GM18870 (cell line): Measurements from ENCODE around the gene FANCE.
"Not testable (repeated sequence)": the region's sequence is repeated elsewhere in the genome, so short reads cannot be mapped to it uniquely, and the experiment has no call there.

Experiments used
- ATAC-seq: cut with Tn5 transposase; IDR thresholded peaks from one replicate; pipeline ENCODE4 v1.9.1; 2021; ENCODE audit warnings: moderate library complexity; ENCODE audit not compliant: unreplicated experiment

Gene FANCE

DNA sequence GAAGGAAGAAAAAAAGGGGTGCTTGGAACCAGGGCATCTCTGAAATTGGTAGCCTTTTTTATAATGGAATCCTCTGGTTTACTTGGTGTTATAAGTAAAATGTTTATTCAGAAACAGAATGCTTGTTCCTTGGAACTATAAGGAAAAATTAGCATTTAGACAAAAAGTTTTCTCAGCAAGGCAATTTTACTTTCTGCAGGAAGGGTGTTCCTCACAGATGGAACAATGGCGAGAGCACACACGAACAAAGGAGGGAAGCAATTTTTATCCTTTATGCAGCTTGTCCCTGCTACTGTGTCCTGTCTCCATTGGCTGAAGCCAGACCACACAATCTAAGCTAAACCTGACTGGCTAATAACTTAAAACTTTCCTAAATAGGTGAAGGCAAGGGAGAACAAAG lies 22.7 kb upstream of the FANCE start:
- ATAC-seq, result no peak

DNA sequence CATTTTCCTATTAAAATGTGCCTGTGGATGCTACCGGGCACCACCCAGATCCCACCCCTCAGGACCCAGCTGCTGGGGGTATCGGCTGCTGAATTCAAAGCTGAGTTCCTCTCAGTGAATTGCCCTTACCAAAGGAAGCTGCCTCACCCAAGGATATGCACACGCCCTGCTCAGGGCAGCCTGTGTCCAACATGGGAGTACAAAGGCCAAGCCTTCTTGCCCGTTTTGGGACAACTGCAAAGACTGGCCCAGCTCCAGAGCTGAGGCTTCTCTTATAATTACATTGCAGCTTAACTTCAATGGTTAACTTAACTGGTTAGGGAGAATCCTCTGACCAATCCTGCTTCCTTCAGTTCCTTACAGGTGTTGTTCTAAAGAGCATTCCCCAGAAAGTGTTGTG lies 19.8 kb upstream of the FANCE start:
- no peak for ATAC-seq

DNA sequence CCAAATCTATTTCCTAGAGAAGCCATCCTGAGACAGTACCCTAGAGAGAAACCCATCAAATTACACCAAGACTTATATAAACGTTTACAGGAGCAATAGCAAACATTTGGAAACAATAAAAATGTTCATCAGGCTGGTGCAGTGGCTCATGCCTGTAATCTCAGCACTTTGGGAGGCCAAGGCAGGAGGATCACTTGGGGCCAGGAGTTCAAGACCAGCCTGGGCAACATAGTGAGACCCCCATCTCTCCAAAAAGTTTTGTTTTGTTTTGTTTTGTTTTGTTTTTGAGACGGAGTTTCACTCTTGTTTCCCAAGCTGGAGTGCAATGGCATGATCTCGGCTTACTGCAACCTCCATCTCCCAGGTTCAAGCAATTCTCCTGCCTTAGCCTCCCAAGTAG lies 19.4 kb upstream of the FANCE start:
- ATAC-seq, result not testable (repeated sequence)

DNA sequence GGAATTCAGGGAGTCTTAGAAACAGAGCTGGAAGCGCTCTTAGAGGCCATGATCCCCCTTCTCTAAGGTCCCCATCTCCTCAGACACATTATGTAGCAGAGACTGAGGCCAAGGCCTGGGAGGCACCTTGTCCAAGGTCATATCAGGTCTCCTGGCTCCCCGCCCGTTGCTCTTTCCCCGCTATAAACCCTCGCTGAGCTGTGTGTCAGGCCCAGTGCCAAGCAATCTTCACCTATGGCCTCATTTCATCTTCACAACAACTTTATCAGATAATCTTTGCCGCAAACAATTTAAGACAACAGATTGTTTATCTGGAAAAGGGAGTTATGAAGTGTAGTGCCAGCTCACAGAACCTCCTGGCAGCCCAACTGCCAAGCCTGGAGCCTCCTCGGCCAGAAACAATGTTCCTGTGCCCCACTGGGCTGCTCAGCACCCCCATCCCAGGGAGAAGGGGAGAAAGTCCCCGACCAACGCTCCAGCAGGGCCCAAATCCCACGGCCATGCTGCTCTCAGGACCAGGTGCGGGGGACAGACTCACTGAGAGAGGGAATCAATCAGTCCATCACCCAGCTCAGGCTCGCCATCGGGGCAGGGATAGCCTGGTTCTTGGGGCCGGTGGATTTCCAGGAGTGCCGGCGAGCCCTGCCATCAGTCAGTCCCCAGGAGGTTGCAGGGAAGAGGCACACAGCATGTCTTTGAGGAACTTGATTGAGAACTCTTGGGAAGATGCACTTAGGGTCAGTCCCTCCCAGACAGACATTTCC lies 16.9 kb upstream of the FANCE start:
- no peak for ATAC-seq

DNA sequence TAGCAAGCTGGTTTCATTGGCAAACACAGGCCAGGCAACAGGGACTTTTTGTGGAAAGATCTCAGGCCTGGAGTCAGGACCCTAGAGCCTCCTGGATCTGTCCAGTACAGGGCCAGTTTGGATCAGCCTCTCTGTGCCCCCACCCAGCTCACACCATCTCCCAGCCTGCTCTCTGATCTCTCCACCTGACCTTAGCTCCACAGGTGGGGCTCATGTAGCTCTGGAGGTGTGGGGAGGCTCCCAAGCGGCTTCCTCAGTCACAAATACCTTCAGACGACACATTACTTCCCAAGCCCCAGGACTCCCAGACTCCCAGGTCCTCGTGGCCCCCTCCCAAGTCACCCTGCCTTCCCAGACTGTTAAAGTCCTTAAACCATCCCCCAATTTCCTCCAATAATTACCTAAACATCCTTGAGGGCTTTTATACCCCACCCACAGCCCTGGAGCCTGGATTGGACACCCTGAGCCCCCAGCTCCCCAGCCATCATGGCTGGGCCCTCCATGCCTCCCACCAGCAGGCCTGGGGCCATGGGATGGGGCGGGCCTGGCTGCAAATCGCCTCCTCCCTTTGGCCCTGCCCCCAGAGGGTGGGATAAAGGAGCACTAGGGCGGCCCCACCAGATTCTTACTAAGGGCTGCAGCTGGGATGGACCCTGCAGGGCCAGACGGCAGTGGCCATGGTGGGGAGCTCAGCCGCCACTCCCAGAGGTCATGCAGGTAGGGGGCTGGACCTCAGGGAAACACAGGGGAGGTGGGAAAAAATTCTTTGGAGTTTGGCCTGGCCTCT lies 15.9 kb upstream of the FANCE start:
- no peak for ATAC-seq

DNA sequence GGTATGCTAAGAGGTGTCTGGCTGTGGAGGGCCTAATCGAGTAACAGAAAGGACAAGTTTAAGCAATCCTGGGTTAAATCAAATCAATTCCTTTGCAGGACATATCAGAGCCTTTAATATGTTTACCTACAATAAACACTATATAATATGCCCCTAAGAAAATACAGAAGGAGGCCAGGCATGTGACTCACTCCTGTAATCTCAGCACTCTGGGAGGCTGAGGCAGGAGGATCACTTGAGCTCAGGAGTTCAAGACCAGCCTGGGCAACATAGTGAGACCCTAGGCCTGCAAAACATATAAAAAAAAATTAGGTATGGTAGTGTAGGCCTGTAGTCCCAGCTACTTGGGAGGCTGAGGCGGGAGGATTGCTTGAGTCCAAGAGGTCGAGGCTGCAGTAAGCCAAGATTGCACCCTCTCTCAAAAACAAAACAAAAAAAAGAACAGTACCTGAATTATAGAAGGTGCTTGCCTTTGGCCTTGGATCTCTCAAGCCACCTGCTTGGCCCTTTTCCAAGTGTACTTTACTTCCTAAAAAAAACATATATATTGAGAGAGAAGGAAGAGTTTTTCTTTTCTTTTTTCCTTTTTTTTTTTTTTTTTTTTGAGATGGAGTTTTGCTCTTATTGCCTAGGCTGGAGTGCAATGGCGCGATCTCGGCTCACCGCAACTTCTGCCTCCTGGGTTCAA lies 13.6 kb upstream of the FANCE start:
- not testable (repeated sequence) for ATAC-seq

DNA sequence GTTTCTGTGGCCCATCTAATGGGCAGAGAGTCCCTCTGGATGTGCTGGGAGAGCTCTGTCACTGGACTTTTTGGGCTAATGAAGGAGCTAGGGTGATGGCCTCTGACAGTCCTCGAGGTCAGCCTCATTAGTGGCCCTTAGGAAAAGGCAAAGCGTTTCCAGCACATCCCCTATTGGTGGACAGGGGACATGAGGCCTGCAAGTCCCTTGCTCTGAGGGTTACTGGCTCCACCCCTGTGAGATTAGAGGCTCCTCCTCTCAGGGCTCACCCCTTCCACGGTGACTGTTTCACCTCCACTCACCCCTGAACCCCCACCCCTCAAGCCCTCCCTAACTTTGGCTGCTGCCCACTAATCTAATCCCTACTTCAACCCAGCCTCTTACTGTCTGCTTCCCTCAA lies 12.8 kb upstream of the FANCE start:
- no peak for ATAC-seq

DNA sequence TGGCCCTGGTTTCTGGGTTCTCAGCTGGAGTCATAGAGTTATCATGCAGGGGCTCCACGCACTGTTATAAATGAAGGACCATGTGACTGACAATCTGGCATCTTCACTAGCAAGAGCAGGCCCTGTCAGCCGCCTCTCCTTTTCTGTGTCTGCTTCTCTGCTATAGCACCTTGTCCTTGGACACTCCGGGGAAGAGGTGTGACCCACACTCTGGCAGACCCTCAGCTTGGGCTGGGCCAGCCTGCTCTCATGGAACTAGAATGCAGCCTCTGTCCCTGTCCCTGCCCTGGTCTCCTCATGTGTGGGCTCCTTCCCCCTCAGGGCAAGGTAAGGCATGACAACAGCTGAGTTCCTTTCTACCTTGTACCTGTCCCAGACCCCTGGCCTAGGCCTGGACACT lies 10.9 kb upstream of the FANCE start:
- ATAC-seq, result no peak

DNA sequence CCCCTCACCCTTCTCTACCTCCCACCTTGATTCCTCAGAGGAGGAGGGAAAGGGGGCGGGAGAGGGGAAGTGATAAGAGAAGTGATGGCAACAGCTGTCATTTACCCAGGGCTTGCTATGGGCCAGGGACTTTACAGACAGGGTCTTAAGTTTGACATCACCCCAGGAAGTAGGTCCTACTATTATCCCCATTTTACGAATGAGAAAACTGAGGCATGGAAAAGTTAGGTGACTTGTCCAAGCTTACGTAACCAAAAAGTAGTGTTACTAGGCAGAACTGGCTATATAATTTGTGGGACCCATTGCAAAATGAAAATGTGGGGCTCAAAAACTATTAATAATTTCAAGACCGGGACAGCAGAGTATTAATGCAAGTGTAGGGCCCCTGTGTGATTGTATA lies 10.5 kb upstream of the FANCE start:
- no peak for ATAC-seq

DNA sequence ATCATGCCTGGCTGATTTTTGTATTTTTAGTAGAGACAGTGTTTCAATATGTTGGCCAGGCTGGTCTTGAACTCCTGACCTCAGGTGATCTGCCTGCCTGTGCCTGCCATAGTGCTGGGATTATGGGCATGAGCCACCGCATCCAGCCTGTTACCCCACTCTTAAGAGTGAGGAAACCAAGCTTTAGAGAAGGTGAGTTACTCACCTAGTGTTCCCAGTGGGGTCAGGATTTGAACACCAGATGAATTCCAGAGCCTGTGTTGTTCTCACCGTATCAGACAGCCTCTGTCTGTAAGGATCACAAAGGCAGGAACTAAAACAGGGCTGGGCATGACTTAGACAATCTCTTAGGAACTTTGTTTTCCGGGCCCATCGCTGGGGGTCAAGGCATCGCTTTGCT lies 9.4 kb upstream of the FANCE start:
- ATAC-seq, result no peak

DNA sequence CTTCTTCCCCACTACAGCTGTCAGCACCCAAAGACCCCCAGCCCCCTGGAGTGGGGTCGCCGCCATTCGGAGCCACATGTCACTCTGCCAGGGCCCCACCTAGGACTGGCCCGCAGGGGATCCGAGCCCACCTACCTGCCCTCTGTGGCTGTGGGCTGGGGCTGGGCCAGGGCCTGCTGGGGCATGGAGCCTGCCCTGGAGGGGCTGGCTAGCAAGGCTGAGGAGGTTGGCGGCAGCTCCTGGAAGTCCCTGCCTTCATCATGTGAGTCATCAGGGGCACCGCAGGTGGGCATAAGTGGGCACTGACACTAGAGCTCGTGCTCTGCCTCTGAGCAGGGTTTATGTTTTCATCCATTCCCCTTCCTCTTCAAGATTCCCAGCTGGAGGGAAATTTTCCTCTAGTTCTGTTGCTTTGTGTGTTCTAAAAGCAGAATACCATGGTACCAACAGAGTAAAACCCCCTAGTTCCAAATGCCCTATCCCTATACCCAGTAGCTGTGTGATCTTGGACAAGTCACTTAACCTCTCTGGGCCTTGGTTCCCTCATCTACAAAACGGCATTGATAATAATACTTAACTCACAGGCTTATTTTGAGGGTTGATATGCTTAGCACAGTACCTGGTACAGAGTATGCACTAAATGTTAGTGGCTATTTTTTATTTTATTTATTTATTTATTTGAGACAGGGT lies 8.7 kb upstream of the FANCE start:
- no peak for ATAC-seq

DNA sequence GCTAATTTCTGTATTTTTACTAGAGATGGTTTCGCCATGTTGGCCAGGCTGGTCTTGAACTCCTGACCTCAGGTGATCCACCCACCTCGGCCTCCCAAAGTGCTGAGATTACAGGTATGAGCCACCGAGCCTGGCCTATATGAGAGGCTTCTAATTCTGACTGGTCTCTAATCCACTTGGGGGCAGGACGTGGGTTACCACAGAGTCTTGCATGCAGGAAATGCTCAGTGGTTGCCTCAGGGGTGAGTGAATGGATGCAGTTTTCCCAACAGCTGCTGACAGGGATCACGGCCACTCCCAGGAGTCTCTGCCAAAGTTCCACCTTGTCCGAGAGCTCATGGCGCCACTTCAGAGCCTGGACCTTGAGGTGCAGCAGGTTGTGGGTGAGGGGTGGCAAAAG lies 6.4 kb upstream of the FANCE start:
- no peak for ATAC-seq

DNA sequence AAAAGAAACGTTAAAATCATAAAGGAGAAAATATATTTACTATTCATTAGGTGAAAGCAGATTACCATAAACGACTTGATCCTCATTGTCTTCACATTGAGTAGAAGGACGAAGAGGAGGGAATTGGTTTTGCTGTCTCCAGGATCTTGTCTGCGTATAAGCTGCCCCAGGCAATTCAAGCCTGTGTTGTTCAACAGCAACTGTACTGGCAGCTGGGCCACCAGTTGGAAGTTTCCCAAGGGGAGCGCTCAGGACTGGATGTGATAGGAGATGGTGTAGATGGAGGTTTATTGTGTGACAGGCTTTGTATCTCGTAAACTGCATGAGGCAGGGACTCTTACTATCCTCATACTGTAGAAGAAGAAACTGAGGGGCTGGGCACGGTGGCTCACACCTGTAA lies 3.9 kb upstream of the FANCE start:
- ATAC-seq, result no peak

DNA sequence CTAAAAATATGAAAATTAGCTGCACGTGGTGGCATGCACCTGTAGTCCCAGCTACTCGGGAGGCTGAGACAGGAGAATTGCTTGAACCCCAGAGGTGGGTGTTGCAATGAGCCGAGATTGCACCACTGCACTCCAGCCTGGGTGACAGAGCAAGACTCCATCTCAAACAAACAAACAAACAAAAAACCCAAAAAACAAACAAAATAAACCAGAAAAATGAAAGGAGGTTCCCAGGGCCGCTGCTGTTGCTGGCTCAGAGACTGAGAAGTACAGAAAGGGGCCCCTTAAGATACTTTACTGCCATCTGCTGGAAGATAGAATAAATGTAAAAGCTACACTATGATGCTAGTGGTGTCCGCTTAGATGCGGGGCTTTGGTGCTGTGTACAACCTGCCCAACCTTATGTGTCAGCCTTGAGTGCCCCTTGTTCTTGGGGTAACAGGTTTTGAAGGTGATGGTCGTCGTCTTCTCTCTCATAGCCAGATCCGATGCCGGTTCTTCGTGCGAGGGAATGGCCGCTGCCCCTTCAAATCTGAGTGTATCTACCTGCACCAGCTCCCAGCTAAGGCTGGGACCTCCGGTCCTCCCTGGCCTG lies 2.8 kb upstream of the FANCE start:
- no peak for ATAC-seq

DNA sequence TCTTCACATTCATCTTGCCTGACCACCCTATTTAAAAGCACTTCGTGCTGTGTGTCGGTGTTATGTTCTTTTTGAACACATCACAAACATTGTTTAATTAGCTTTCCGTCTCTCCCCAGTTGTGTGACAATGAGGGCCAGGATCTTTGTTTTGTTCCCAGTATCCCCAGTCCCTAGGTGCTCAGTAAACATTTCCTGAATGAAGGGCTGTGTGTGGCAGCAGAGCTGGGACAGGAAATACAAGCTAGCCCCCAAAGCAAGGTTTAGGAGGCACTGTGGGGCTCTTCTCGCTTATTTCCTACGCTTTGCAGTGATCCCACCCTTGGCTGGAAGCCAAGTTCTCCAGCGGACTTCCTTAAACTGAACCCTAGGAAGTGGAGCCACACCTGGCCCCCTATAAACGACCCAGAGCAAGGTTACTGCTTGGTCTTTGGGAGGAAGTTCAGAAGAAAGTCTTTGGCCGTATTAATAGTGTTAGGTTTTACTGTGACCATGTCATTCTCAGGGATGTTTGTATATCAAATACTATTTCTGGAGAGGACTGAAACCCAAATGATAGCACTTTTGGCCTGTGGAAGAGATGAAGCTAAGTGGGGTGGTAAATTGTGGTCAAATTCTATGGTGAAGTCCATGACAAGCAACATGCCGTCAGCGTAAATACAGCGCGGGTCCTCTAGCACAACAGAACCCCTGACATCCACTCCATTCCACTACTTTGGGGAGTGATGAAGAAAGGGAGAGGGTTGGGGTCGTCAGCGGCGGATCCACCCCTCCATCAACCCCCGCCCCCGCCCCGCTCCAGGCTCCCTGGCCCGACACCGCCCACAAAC lies 570 bp upstream of the FANCE start:
- ATAC-seq, result no peak

DNA sequence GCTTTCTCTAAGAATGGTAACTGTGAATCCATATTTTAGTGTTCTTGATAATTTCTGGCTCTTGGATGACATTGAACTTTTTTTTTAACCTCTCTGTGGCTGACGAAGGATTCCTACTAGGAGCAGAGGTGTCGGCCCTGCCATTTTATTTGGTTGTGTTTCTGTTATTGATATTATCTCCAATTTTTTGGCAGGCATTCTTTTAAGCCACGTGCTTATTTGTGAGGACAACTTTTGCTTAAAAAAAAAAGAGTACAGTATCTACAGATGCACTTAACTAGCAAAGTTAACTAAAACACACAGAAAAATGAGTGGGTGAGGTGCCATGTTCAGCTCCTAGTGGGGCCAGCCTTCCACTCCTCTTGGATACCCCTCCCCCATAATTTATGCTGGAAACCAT lies 1.1 kb downstream of the FANCE start:
- no peak for ATAC-seq

DNA sequence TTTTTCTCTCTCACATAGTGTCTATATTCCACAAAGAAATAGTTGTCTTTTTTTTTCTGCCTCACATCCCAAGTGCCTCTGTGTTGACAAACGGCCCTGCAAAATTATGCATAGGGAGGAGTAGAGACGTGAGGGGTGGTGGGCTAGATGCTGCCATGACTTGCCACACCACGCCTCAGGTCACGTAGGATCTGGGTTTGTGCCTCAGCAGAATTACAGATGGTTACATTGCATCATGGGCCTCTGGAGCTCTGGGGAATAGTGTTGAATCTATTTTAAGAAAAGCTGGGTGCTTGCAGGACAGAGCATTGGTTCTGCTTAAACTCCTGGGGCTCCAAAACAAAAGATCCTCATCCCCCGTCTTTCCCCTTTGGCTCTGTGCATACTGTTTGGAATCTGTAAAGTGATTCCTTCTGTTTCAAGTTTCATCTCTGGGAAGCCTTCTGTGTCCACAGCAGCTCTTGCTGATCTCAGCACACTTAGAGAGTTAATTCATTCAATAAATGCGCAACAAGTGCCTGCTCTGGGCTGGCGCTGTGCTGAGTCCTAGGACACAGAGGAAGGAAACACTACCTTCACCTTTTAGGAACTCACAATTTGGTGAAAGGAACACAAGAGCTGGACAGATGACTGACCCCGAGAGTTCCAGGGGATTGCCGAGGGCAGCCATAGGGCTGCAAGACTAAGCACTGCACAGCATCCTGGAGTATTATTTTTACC lies 2.4 kb downstream of the FANCE start:
- no peak for ATAC-seq

DNA sequence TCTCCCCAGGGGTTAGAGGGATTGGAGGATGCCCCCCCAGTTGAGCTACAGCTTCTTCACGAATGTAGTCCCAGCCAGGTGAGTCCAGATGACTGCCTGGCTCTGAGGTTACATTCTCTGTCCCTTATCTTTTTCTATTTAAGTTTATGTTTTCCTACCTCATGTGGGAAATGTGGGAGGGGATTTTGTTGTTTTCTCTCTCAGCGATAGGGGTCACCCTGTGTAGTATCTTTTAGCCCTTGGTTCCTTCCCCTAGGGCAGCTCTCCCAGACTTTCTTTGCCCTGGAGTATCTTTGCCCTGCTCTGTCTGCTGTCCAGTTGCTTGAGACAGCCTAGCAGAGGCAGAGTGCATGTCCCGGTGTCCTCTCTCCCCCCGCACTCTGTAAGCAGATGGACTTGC lies 5.8 kb downstream of the FANCE start:
- ATAC-seq, result no peak

DNA sequence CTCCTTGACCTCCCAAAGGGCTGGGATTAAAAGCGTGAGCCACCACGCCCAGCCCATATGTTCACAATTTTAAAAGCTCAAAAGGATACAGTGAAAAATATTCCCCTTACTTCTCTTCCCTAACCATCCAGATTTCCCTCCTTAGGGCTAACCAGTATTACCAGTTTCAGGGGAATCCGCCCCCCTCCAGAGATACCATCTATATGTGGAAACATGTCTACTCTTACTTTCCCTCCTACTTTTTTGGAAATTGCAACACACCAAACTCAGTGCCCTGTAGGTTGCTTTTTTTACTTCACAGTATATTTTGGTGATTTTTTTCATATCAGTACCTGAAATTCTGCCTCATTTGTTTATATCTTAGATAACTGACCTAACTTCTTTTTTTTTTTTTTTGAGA lies 9.1 kb downstream of the FANCE start:
- ATAC-seq, result no peak

DNA sequence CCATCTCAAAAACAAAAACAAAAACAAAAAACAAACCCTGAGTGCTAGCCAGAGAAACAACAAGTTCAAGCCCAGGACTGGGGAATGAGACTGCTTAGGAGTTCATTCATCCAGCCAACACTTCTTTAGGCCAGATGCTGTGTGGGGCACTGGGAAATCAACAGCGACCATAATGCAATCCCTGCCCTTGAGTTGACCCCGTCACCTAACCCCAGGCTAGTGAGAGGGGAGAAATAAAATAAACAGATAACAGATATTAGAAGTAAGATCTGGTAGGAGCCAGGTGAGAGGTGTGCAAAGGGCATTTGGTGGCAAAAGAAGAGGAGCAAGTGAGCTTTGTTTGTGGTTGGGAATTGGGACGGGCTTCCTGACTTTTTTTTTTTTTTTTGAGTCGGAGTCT lies 11.2 kb downstream of the FANCE start:
- no peak for ATAC-seq
